GM23338 (cell line): ENCODE results near the gene OR14C36. TPM values are rescaled to one million over a fixed set of nuclear protein-coding genes. Genes with fewer than 3 reads are reported as not detected.

Source experiments
- ATAC-seq: fragments of 200-7000 bp; cut with Tn5 transposase; 3 replicates; pipeline ENCODE4 v1.9.1; 2020
- DNase-seq: peaks from one replicate; pipeline ENCODE4 v3.0.0-alpha.2; 2015; ENCODE audit warnings: low spot score
- H2AFZ ChIP-seq: fragments of 200-600 bp; sonication (generic); 2 replicates; pipeline ENCODE4 v1.8.0; 2016; ENCODE audit warnings: antibody characterized with exemption, mild to moderate bottlenecking, moderate library complexity
- H3F3A ChIP-seq: fragments of 200-600 bp; sonication (generic); replicated peaks from 2 replicates; pipeline ENCODE4 v1.8.0; 2017; ENCODE audit warnings: antibody characterized with exemption, mixed run types, low read depth
- H3K27ac ChIP-seq: fragments of 200-600 bp; sonication (generic); 2 replicates; pipeline ENCODE4 v1.6.1; 2016; ENCODE audit warnings: low read depth
- H3K27me3 ChIP-seq: fragments of 200-600 bp; sonication (generic); 2 replicates; pipeline ENCODE4 v1.8.0; 2016; ENCODE audit warnings: mild to moderate bottlenecking, mixed run types, moderate library complexity; ENCODE audit not compliant: insufficient read depth
- H3K36me3 ChIP-seq: fragments of 200-600 bp; sonication (generic); 2 replicates; pipeline ENCODE4 v1.8.0; 2016; ENCODE audit warnings: mild to moderate bottlenecking; ENCODE audit not compliant: insufficient read depth
- H3K4me1 ChIP-seq: fragments of 200-600 bp; sonication (generic); 2 replicates; pipeline ENCODE4 v1.8.0; 2016; ENCODE audit warnings: mild to moderate bottlenecking, moderate library complexity; ENCODE audit not compliant: insufficient read depth
- H3K4me2 ChIP-seq: fragments of 200-600 bp; sonication (generic); 2 replicates; pipeline ENCODE4 v1.7.1; 2017; ENCODE audit warnings: mixed run types
- H3K4me3 ChIP-seq: fragments of 200-600 bp; sonication (generic); 2 replicates; pipeline ENCODE4 v1.6.1; 2016; ENCODE audit warnings: mixed run types
- H3K79me2 ChIP-seq: fragments of 200-600 bp; sonication (generic); replicated peaks from 2 replicates; pipeline ENCODE4 v1.8.0; 2017; ENCODE audit warnings: mild to moderate bottlenecking; ENCODE audit not compliant: insufficient read depth
- H3K9me2 ChIP-seq: fragments of 200-600 bp; sonication (generic); 2 replicates; pipeline ENCODE4 v1.8.0; 2017; ENCODE audit not compliant: insufficient read depth
- H4K20me1 ChIP-seq: fragments of 200-600 bp; sonication (generic); replicated peaks from 2 replicates; pipeline ENCODE4 v1.8.0; 2017; ENCODE audit warnings: mild to moderate bottlenecking; ENCODE audit not compliant: insufficient read depth
- H3K27ac Mint-ChIP-seq: 2 replicates; pipeline ENCODE4 v1.8.0; 2020; ENCODE audit warnings: inconsistent platforms, mild to moderate bottlenecking, moderate library complexity, mixed read lengths
- H3K27me3 Mint-ChIP-seq: 3 replicates; pipeline ENCODE4 v1.8.0; 2022; ENCODE audit warnings: low read depth, mild to moderate bottlenecking, moderate library complexity, mixed read lengths, inconsistent platforms; ENCODE audit not compliant: insufficient read depth, poor library complexity
- H3K36me3 Mint-ChIP-seq: 3 replicates; pipeline ENCODE4 v1.8.0; 2021; ENCODE audit warnings: low read depth, mild to moderate bottlenecking, inconsistent platforms, moderate library complexity, mixed read lengths
- H3K4me1 Mint-ChIP-seq: 3 replicates; pipeline ENCODE4 v1.8.0; 2020; ENCODE audit warnings: mild to moderate bottlenecking, inconsistent platforms, mixed read lengths
- H3K4me3 Mint-ChIP-seq: 3 replicates; pipeline ENCODE4 v1.8.0; 2021; ENCODE audit warnings: moderate library complexity, mild to moderate bottlenecking, inconsistent platforms, mixed read lengths
- H3K9me3 Mint-ChIP-seq: 3 replicates; pipeline ENCODE4 v1.8.0; 2020; ENCODE audit warnings: moderate library complexity, mild to moderate bottlenecking, inconsistent platforms, mixed read lengths
- CREB1 ChIP-seq: fragments of 250-450 bp; sonication (Bioruptor Pico); IDR thresholded peaks from 2 replicates; pipeline ENCODE4 v1.5.0; 2020; ENCODE audit warnings: low read depth, mild to moderate bottlenecking, moderate library complexity
- CTCF ChIP-seq, 2 experiments: fragments of 200-600 bp in 1 of 2; sonication (generic) in 1 of 2; conservative IDR thresholded peaks; 2 replicates each; pipeline versions ENCODE4 v1.5.1 to v1.6.1; 2016 to 2017; ENCODE audit warnings: antibody characterized with exemption in 2 of 2, low read depth in 2 of 2, mild to moderate bottlenecking in 2 of 2, moderate library complexity in 1 of 2
- ETS1 ChIP-seq: IDR thresholded peaks from 2 replicates; pipeline ENCODE4 v1.6.1; 2016; ENCODE audit warnings: antibody characterized with exemption
- EZH2 ChIP-seq: fragments of 200-600 bp; sonication (generic); IDR thresholded peaks from one replicate; pipeline ENCODE4 v1.8.0; 2017; ENCODE audit warnings: antibody characterized with exemption, mild to moderate bottlenecking, low read depth; ENCODE audit not compliant: unreplicated experiment
- EZH2phosphoT487 ChIP-seq: fragments of 200-600 bp; sonication (generic); IDR thresholded peaks from one replicate; pipeline ENCODE4 v1.8.1; 2018; ENCODE audit warnings: antibody characterized with exemption; ENCODE audit not compliant: unreplicated experiment
- JUNB ChIP-seq: IDR thresholded peaks from one replicate; pipeline ENCODE4 v1.6.1; 2016; ENCODE audit warnings: antibody characterized with exemption; ENCODE audit not compliant: unreplicated experiment
- NANOG ChIP-seq: IDR thresholded peaks from 2 replicates; pipeline ENCODE4 v1.6.1; 2016; ENCODE audit warnings: antibody characterized with exemption, borderline replicate concordance
- POLR2AphosphoS5 ChIP-seq: IDR thresholded peaks from 2 replicates; pipeline ENCODE4 v1.6.1; 2016; ENCODE audit warnings: antibody characterized with exemption, low read depth
- REST ChIP-seq: IDR thresholded peaks from one replicate; pipeline ENCODE4 v1.6.1; 2018; ENCODE audit warnings: antibody characterized with exemption; ENCODE audit not compliant: unreplicated experiment
- STAT1 ChIP-seq: IDR thresholded peaks from one replicate; pipeline ENCODE4 v1.6.1; 2016; ENCODE audit warnings: antibody characterized with exemption; ENCODE audit not compliant: unreplicated experiment
- ZNF114 ChIP-seq: fragments of 250-450 bp; sonication (Bioruptor Pico); IDR thresholded peaks from 2 replicates; pipeline ENCODE4 v1.5.0; 2020; ENCODE audit warnings: mild to moderate bottlenecking, moderate library complexity
- ZNF331 ChIP-seq: fragments of 250-450 bp; sonication (Bioruptor Pico); IDR thresholded peaks from 2 replicates; pipeline ENCODE4 v1.5.0; 2020; ENCODE audit warnings: low read depth, mild to moderate bottlenecking, moderate library complexity
- ZNF462 ChIP-seq: fragments of 250-450 bp; sonication (Bioruptor Pico); IDR thresholded peaks from 2 replicates; pipeline ENCODE4 v1.5.0; 2020; ENCODE audit warnings: mild to moderate bottlenecking, moderate library complexity
- polyA plus RNA-seq: library from polyadenylated mRNA; unstranded; fragments of >200 nt; fragmentation: Nextera tagmentation; extraction: Ambion mirVana; gene quantifications from 2 replicates; pipeline ENCODE4 v1.2.1, GENCODE V29; 2016
- total RNA-seq: library from RNA; depleted of rRNA; stranded (reverse); fragments of >200 nt; shearing (Covaris generic); gene quantifications from 2 replicates; pipeline ENCODE4 v1.2.3, GENCODE V29; 2014

Gene OR14C36
- total and polyA plus RNA-seq, 2 experiments from 2014 or later, result not detected

GRCh38 chr1:248316796-248317195 is 31.8 kb upstream of the OR14C36 start (continued):
- no peak for TF ChIP-seq JUNB

- Histone ChIP-seq H3K4me1 (no peaks in the 10 kb centered on the region), H3K36me3 (no peaks in the 10 kb centered on the region; the same call in 1 of the 2 replicates), H3K4me2 (no peak within 1 kb of the TSS), H4K20me1 (no peaks in the 10 kb centered on the region), H3K9me2 (no peaks in the 10 kb centered on the region), H3K79me2 (no peaks in the 10 kb centered on the region), H3K27me3 (no peaks in the 10 kb centered on the region), H3F3A (no peaks in the 10 kb centered on the region), H3K27ac (no peak within 1 kb of the TSS), H2AFZ (no peak within 1 kb of the TSS), H3K4me3 (no peak within 1 kb of the TSS)
- ATAC-seq, result no peak
- Mint-ChIP-seq H3K27ac (no peak within 1 kb of the TSS), H3K9me3 (peaks cover 92% of the 10 kb centered on the region), H3K27me3 (peaks cover 2% of the 10 kb centered on the region), H3K36me3 (peaks cover 21% of the 10 kb centered on the region), H3K4me1 (no peaks in the 10 kb centered on the region), H3K4me3 (no peak within 1 kb of the TSS)
- no peak for TF ChIP-seq ETS1
- no peak for TF ChIP-seq CREB1 (CRISPR knock-in tag)
- TF ChIP-seq ZNF331 (CRISPR knock-in tag), result no peak
- TF ChIP-seq ZNF114 (CRISPR knock-in tag), result no peak
- TF ChIP-seq EZH2phosphoT487, result no peak
- no peak for TF ChIP-seq NANOG
- TF ChIP-seq EZH2, result no peak
- TF ChIP-seq POLR2AphosphoS5, result no peak
- TF ChIP-seq CTCF (conservative IDR thresholded peaks at IDR 0.05; ENCODE audit: low read depth in 2 of 2), result no peak
- no peak for TF ChIP-seq JUNB
- TF ChIP-seq STAT1, result no peak
- TF ChIP-seq ZNF462 (CRISPR knock-in tag), result no peak
- TF ChIP-seq REST, result no peak
- DNase-seq, result no peak
Observed at GRCh38 chr1:248324468-248324867, 24.1 kb upstream of the OR14C36 start, which contains the start of gene OR2M7. OR2M7 (minus strand) TSS chr1:248324568; CDS start chr1:248324568, 0 bp downstream.
